Brain microvascular endothelial cell (primary cell): Measurements from ENCODE around the gene CCDC197.

Experiments
- DNase-seq: peaks from one replicate; pipeline ENCODE4 v3.0.0-alpha.2; 2020
- H3K27ac ChIP-seq: fragments of 250-450 bp; sonication (Bioruptor Pico); 2 replicates; pipeline ENCODE4 v1.5.1; 2020; ENCODE audit warnings: mild to moderate bottlenecking, moderate library complexity
- H3K27me3 ChIP-seq: fragments of 250-450 bp; sonication (Bioruptor Pico); replicated peaks from 2 replicates; pipeline ENCODE4 v1.5.1; 2020; ENCODE audit warnings: mild to moderate bottlenecking
- H3K36me3 ChIP-seq: fragments of 250-450 bp; sonication (Bioruptor Pico); replicated peaks from 2 replicates; pipeline ENCODE4 v1.5.1; 2020; ENCODE audit warnings: mild to moderate bottlenecking
- H3K4me3 ChIP-seq: 2 replicates; pipeline ENCODE4 v1.5.1; 2011; ENCODE audit warnings: low read depth, mild to moderate bottlenecking, control low read depth, low read length, moderate library complexity
- CTCF ChIP-seq: IDR thresholded peaks from 2 replicates; pipeline ENCODE4 v1.5.1; 2011; ENCODE audit warnings: low read depth, mild to moderate bottlenecking, moderate library complexity, low read length, control low read depth, inconsistent platforms; ENCODE audit errors: missing control alignments
- in situ Hi-C: cut with HindIII; loops from 2 replicates; pipeline ENCODE4 v1.10.0; 2017; ENCODE audit warnings: low sequenced_read_pairs, low pct_ligation_motif_present

CCDC197 gene

DNA sequence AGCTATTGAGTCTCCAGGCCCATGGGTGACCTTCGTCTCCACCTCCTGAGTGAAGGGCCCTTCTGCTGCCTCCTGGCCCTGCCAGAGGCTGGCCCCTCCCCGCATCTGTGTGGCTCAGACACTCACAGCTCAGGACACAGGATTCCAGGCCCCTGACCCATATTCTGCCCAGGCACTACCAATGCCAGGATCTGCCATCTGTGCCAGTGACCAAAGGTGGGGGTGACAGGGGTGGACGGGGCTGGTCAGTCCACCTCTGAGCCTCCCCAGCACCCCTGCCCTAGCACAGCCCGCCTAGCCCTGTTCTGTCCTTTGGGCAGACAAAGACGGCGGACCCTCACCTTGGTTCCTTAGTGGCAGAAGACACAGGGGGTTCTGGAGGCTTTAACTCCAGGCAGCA, 23.5 kb upstream of the CCDC197 start:
- in situ Hi-C loops, result no loop called here
- Histone ChIP-seq H3K36me3 (no peaks in the 10 kb centered on the region), H3K27ac (no peak overlapping the region), H3K27me3 (peaks cover 9% of the 10 kb centered on the region), H3K4me3 (no peak overlapping the region)
- no peak for DNase-seq
- TF ChIP-seq CTCF, result no peak

DNA sequence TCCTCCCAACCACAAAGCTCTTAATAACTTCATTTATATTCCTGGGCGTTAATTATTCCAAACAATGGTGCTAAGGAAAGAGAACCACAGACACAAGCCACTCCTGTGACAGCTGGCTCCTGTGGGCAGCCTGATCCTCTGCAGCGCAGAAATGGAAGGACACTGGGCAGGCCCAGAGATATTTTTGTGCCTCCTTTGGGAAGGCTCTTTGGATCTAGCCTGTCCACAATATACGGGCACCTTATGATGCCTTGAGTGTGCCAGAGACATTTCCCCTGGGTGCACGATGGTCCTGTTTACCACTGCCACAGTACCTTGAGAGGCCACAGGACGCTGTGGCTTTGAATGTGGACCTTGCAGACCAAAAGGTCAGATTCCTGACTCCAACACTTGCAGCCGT, 22.8 kb upstream of the CCDC197 start:
- no peak for DNase-seq
- no peak overlapping the region for H3K27ac ChIP-seq
- peaks cover 9% of the 10 kb centered on the region for H3K27me3 ChIP-seq
- in situ Hi-C loops, result no loop called here
- H3K4me3 ChIP-seq, result no peak overlapping the region
- no peak for TF ChIP-seq CTCF
- H3K36me3 ChIP-seq, result no peaks in the 10 kb centered on the region

DNA sequence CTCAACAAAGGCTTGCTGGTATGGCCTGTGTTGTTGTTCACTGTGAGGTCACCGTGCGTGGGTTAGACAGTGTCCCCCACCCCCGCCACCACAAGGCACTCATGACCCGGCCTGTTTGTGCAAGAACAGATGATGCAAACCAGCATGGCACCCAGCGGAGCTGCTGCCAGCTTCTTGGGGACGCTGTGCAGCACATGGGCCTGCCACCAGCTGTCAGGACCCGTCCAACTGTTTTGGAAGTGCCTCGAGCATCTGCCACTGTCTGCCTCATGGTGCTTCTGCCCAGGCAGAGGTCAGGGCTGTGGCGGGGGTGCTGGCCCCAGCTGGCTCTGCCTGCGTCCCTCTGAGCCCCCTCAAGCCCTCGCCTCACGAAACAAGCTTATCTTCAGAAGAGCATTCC, 22.3 kb upstream of the CCDC197 start:
- DNase-seq, result no peak
- in situ Hi-C loops, result no loop called here
- Histone ChIP-seq H3K4me3 (no peak overlapping the region), H3K27ac (no peak overlapping the region), H3K36me3 (no peaks in the 10 kb centered on the region), H3K27me3 (peaks cover 9% of the 10 kb centered on the region)
- TF ChIP-seq CTCF, result no peak

DNA sequence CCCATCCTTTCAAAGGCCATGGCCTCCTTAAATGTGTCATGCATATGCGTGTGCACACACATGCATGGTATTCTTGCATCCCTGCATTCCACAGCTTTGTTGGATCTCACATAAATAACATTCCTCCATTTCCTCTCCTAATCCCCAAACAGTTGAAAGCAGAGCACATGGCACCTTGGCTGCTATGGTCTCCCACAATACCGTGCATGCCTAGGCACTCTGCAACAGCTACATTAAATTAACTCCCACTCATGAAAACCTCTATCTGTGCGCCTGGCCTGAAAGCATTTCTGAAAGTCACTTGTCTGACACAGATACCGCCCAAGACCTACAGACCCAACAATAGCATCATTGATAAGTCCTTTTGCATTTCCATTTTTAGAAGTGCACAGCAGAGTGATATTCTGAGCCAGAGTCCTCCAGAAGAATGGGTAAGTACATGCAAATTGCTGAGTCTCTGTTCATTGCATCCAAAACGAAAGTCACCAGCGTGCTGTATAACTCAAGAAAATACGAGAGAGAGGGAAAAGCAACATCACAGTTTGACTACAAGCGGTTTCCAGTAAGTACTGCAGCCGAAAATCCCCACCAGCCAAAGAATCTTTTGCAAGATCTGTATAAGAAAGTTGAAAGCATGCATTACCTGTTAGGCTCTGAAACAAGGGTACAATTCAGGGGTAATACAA, 21.2 kb upstream of the CCDC197 start:
- no peak overlapping the region for H3K27ac ChIP-seq
- H3K36me3 ChIP-seq, result no peaks in the 10 kb centered on the region
- no peak for TF ChIP-seq CTCF
- in situ Hi-C loops, result no loop called here
- H3K4me3 ChIP-seq, result no peak overlapping the region
- DNase-seq, result no peak
- H3K27me3 ChIP-seq, result peaks cover 6% of the 10 kb centered on the region

GRCh38 chr14:93976477-93977057, 20.5 kb upstream of the CCDC197 start, which contains the start of gene ASB2:
ASB2 (minus strand) TSS chr14:93976570; CDS start chr14:93964539, 12,031 bp downstream.
- no peak for DNase-seq
- TF ChIP-seq CTCF, result no peak
- Histone ChIP-seq H3K27ac (no peak within 1 kb of the TSS), H3K4me3 (no peak within 1 kb of the TSS), H3K27me3 (peaks cover 4% of the 10 kb centered on the region), H3K36me3 (no peaks in the 10 kb centered on the region)
- in situ Hi-C loops, result no loop called here
